ENCODE results near the gene CLRN2.

Gene CLRN2

DNA sequence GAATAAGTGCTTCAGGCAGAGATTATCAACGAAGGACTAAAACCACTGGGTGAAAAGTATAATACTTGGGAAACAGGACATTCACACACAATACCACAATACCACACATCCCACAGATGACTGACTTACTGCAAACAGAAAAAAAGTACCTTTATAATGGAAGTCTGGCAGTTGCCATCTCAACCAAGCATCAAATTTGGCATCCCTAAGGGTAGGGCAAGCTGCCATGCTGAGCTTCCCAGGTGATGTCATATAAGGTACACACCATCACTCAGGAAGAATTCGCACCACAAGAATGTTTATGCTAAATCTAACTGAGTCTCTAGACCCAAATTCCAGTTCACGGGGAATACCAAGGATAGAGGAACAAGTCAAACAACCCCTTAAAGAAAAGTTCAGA lies 12.2 kb upstream of the CLRN2 start:
- TF ChIP-seq, protein P1, sequence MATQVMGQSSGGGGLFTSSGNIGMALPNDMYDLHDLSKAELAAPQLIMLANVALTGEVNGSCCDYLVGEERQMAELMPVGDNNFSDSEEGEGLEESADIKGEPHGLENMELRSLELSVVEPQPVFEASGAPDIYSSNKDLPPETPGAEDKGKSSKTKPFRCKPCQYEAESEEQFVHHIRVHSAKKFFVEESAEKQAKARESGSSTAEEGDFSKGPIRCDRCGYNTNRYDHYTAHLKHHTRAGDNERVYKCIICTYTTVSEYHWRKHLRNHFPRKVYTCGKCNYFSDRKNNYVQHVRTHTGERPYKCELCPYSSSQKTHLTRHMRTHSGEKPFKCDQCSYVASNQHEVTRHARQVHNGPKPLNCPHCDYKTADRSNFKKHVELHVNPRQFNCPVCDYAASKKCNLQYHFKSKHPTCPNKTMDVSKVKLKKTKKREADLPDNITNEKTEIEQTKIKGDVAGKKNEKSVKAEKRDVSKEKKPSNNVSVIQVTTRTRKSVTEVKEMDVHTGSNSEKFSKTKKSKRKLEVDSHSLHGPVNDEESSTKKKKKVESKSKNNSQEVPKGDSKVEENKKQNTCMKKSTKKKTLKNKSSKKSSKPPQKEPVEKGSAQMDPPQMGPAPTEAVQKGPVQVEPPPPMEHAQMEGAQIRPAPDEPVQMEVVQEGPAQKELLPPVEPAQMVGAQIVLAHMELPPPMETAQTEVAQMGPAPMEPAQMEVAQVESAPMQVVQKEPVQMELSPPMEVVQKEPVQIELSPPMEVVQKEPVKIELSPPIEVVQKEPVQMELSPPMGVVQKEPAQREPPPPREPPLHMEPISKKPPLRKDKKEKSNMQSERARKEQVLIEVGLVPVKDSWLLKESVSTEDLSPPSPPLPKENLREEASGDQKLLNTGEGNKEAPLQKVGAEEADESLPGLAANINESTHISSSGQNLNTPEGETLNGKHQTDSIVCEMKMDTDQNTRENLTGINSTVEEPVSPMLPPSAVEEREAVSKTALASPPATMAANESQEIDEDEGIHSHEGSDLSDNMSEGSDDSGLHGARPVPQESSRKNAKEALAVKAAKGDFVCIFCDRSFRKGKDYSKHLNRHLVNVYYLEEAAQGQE (IDR thresholded peaks at IDR 0.05; ENCODE audit: insufficient read depth in 1 of 2, low read depth in 2 of 2, low read length in 2 of 2), result no peak
- TF ChIP-seq TAF1 (IDR thresholded peaks at IDR 0.05; ENCODE audit: borderline replicate concordance, insufficient read depth, low read length), result no peak
- no peak for TF ChIP-seq POLR2AphosphoS5 (IDR thresholded peaks at IDR 0.05; ENCODE audit: low read depth, low read length)
- no peak for TF ChIP-seq SIN3A (IDR thresholded peaks at IDR 0.05; ENCODE audit: borderline replicate concordance, insufficient read depth, low read length)
- no peak for TF ChIP-seq FOXP2 (optimal IDR thresholded peaks at IDR 0.05; ENCODE audit: borderline replicate concordance, extremely low read depth, extremely low read length, insufficient read depth)

DNA sequence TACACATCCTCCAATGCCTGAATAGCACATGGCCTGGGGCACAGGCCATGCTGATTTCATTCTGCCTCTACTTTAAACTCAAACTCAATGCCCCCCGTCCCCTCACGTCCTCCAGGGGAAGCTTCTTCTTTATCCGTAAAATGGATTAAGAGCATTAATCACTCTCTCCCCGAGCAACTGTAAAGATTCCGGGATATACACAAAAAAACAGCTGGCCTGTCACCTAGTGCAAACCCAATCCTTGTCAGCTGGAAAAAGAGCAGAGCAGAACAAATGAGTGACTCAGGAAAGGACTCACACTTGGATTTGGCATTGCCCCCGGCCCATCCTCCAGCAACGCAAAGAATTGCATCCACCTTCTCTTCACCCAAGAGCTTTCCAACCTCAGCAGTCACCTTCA lies 10.9 kb upstream of the CLRN2 start:
- TF ChIP-seq POLR2AphosphoS5 (IDR thresholded peaks at IDR 0.05; ENCODE audit: low read depth, low read length), result no peak

DNA sequence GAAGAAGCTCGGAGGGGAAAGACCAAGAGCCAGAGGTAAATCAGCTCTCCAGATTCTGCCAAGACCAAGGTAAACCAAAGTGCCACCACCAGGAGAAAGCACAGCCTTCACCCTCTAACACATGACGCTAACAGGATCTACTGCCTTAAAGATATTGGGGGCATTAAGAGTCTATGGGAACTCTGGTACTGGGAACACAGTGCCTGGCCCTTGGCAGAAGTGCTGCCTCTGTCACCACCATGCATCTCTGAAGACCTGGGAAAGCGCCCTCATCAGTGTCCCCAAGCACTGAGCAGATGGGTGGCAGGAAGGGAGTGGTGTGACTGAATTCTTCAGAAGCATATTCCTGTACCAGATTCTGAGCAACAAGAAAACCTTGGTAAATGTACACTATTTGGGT lies 4.4 kb upstream of the CLRN2 start:
- TF ChIP-seq FOXP2 (optimal IDR thresholded peaks at IDR 0.05; ENCODE audit: borderline replicate concordance, extremely low read depth, extremely low read length, insufficient read depth) (no peak), TAF1 (IDR thresholded peaks at IDR 0.05; ENCODE audit: borderline replicate concordance, insufficient read depth, low read length) (no peak), POLR2AphosphoS5 (IDR thresholded peaks at IDR 0.05; ENCODE audit: low read depth, low read length) (no peak), SIN3A (IDR thresholded peaks at IDR 0.05; ENCODE audit: borderline replicate concordance, insufficient read depth, low read length) (no peak)
- TF ChIP-seq, protein P1 (IDR thresholded peaks at IDR 0.05; ENCODE audit: insufficient read depth in 1 of 2, low read depth in 2 of 2, low read length in 2 of 2), result no peak

DNA sequence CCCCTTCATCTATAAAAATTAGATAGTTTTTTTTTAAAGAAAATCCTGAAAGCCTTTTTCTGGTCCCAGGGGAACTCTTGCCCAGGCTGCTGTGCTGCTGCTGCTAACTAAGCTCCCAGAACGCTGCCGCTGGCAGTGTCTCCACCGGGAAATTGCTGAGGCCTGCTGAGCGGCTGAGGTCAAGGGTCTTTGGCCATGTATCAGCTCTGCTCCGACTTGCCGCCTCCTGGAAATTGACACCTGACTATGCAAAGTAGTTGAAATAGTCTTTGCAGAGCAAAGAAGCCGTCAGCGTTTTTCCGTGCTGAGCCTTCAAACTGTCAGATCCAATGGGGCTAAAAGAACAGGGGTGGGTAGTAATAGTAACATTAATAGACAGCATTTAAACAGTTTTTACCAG lies 3.9 kb upstream of the CLRN2 start:
- TF ChIP-seq POLR2AphosphoS5 (IDR thresholded peaks at IDR 0.05; ENCODE audit: low read depth, low read length) (no peak), FOXP2 (optimal IDR thresholded peaks at IDR 0.05; ENCODE audit: borderline replicate concordance, extremely low read depth, extremely low read length, insufficient read depth) (no peak), TAF1 (IDR thresholded peaks at IDR 0.05; ENCODE audit: borderline replicate concordance, insufficient read depth, low read length) (no peak), SIN3A (IDR thresholded peaks at IDR 0.05; ENCODE audit: borderline replicate concordance, insufficient read depth, low read length) (no peak)
- TF ChIP-seq, protein P1 (IDR thresholded peaks at IDR 0.05; ENCODE audit: insufficient read depth in 1 of 2, low read depth in 2 of 2, low read length in 2 of 2), result no peak

DNA sequence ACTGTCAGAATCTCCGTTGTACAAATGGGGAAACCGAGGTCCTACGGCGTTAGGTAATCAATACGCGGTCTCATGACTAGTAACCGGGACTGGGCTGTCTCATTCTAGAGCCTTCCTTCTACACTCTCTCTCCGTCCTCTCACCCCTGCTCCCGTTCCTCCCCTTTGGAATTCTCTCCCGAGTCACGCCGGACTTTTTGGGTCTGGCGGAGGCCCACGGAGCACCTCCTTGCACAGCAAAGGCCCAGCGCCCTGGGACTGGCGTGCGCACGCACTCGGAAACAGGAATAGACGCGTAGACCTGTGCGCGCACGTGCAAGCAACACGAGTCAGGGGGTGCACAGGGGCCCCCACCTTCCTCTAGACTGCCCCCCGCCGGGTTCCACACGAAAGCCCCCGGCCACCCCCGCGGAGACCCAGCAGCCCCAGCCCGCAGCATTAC lies 3.4 kb upstream of the CLRN2 start:
- TF ChIP-seq, protein P1 (IDR thresholded peaks at IDR 0.05; ENCODE audit: insufficient read depth in 1 of 2, low read depth in 2 of 2, low read length in 2 of 2), result no peak
- TF ChIP-seq FOXP2 (optimal IDR thresholded peaks at IDR 0.05; ENCODE audit: borderline replicate concordance, extremely low read depth, extremely low read length, insufficient read depth) (no peak), POLR2AphosphoS5 (IDR thresholded peaks at IDR 0.05; ENCODE audit: low read depth, low read length) (no peak), TAF1 (IDR thresholded peaks at IDR 0.05; ENCODE audit: borderline replicate concordance, insufficient read depth, low read length) (no peak), SIN3A (IDR thresholded peaks at IDR 0.05; ENCODE audit: borderline replicate concordance, insufficient read depth, low read length) (no peak)

Measured in PFSK-1 (cell line).